HG02642 (cell line): ENCODE measurements around the gene CEP128.

Experiments used
- ATAC-seq: cut with Tn5 transposase; IDR thresholded peaks from one replicate; pipeline ENCODE4 v1.9.1; 2021; ENCODE audit warnings: mild to moderate bottlenecking; ENCODE audit not compliant: unreplicated experiment, poor library complexity

Gene CEP128

DNA sequence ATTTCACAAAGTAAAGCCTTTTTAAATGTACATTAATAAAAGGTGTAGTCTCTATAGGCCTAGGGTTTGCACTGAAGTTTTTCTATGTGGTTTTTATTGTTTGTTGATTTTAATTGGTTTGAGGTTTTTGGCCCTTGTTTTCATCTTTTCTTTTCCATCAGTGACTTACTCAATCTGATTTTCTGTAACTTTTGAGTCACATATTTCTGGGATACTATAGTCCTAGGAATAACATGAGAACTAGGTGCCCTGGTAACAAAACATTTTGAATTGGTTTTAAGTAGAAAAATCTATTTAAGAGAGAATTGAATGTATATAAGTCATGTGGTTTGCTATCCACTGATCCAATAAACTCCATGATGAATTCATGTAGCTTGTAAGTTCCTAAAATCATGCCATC, 311.9 kb downstream of the CEP128 start:
- no peak for ATAC-seq

DNA sequence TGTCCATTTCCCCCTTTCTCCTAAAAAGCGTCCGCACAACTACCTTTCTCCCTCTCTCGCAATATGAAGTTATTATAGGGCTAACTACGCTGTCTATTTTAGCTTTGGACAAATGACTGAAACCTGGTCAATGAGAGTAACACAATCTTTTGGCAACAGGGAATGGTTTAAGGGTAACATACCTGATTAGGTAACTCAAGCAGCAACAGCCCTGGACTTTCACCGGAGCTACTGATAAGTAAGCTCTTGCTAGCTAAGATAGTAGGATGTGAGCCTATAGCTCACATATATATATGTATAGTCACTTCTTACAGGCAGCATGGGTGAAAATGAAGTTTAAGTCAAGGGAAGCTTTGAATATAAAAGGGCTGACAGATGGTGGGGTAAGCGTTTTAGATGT, 313.0 kb downstream of the CEP128 start:
- ATAC-seq: no peak

DNA sequence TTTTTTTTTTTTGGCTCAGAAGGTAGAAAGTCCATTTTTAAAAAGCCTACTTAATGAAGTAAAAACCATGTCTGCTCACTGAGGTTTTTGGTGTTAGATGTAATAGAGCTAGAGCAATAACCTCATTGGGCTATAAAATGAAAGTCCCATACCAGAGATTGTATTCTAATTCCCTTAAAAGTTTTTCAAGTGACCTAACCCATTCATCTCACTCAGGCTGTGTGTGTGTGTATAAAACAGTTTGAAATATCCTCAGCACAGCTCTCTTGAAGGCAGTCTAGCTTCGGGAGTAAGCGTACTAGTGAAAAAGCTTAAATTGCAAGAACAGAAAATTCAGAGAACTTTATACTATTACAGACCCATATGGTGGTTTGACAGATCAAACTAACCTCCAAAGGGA, 313.8 kb downstream of the CEP128 start:
- ATAC-seq: no peak

GRCh38 chr14:80624581-80624980, 317.0 kb downstream of the CEP128 start:
- no peak for ATAC-seq

DNA sequence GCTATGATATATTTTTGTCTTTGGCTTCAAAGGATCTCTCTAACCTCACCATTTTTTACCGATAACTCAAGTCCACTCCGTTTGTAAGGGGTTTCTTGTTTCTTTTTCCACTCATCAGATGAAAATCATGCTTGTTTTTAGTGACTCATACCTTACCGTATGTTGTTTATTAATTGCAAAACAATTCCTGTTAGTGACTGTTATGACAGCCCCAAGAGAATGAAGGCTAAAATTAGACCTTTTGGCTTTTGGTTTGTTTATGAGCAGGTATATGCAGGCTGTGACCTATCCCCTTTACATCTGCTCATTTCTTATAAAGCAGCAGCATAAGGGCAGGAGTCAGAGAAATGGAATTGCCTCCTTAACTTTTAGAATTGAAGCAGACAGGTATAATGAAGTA, 319.8 kb downstream of the CEP128 start:
- peak; percentile 78 for ATAC-seq

DNA sequence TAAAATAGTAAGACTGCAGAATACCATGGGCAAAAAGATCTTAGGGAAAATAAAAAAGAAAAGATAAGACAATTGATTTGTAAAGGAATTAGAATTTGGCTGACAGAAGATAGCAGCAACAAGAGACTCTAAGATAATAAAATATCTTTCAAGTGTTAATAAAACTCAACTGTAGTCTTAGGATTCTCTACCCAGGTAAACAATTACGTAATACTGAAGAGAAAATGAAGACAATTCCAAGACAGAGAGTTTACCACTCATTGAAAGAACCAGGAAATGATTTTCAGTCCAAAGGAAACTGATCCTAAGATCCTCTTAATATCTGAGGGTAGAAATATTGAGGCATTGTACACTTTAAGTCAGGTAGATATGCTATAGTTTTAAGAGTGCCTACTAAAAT, 321.1 kb downstream of the CEP128 start:
- ATAC-seq: no peak

- no peak for ATAC-seq
These were observed 322.7 kb downstream of the CEP128 start for GRCh38 chr14:80618751-80619329.

DNA sequence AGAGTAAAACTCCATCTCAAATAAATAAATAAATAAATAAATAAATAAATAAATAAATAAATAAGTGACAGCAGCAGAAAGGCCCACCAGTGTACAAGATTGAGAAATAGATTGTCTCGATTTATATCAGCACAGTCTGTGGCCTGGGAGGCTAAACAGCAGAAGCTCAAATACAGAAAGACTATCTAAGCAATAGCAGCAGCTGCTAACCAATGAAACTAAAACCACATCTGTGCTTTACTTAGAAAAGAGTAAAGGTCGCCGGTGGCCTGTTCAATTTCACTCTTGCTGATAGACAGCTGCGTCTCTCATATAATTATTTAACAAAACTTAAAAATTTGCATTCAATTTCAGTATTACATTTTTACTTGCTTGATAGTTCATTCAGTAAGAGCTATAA, 325.7 kb downstream of the CEP128 start:
- peak; percentile 94 for ATAC-seq

- no peak for ATAC-seq
These were observed 332.5 kb downstream of the CEP128 start for GRCh38 chr14:80609055-80609454.

GRCh38 chr14:80608563-80608962, 333.0 kb downstream of the CEP128 start:
- no peak for ATAC-seq

GRCh38 chr14:80607430-80608190, 333.9 kb downstream of the CEP128 start:
- ATAC-seq: no peak

DNA sequence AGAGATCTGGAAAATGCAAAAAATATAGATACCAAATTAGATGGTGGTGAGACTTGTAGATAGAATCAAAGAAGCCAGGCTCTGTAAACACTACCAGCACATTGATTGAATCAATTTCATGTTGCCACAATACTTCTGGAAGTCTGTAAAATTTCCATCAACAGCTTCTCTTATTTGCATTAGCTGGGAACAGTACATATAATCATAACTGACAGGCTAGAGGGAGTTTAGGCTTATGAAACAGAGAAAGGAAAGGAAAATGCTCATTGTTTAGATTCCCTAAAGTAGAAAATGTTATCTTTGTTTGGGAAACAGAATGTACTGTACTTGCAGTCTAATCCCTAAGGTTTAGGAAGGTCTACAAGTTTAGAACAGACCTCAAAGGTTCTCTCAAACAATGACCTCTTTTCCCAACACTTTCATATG, 335.2 kb downstream of the CEP128 start:
- ATAC-seq: no peak

DNA sequence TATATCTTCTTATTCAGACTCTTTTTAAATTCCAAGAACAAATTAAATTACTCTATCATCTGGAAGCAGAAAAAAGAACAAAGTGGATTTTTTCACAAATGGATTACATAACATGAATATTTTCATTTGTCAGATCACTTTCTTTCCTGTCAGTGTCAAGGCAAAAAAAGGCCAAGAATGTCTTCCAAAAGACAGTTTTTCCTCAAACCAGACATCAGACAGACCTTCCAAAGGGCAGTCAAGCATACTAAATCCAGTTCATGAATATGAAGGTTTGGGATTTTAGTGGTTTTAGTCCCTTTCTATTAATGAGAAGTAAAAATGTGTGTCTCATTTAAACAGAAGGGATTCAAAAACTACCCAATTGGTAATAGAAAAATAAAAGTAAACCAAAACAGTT, 336.0 kb downstream of the CEP128 start:
- no peak for ATAC-seq

DNA sequence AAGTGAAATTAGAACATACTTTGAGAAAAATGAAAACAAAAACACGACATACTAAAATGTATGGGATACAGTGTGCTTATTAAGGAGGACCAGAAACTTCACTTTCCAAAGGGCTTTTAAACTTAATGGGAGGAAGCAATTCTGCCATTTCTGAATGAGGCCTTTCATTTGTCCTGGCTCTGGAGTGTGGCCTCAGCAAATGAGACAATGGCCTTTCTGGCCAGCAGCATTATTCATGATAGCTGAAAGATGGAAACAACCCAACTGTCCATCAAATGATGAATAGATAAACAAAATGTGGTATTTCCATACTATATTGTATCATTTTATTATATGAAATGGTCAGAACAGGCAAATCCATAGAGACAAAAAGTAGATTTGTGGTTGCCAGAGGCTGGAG, 338.6 kb downstream of the CEP128 start:
- no peak for ATAC-seq

- peak; percentile 97 for ATAC-seq
These were observed 354.3 kb downstream of the CEP128 start for GRCh38 chr14:80587096-80587724.

DNA sequence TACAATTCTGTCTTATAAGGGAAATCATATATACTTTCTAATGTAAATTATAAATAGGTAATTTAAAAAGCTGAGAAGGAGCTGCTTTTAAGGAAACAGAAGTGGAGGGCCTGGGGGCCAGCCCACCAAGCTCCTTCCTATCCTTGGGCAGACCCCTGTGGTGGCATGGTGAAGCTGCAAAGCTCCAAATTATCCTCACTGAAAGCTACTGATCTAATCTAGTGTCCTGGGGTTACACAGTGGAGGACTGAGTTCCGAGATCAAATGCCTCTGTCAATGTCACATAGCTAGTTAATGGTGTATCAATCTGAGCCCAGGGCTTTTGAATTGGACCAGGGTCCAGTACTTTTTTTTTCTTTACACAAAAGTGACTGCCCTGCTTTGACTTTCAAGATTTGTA, 355.4 kb downstream of the CEP128 start:
- no peak for ATAC-seq

- no peak for ATAC-seq
These were observed 356.1 kb downstream of the CEP128 start for GRCh38 chr14:80585506-80585835.

GRCh38 chr14:80584744-80585505, 356.6 kb downstream of the CEP128 start:
- ATAC-seq: no peak

DNA sequence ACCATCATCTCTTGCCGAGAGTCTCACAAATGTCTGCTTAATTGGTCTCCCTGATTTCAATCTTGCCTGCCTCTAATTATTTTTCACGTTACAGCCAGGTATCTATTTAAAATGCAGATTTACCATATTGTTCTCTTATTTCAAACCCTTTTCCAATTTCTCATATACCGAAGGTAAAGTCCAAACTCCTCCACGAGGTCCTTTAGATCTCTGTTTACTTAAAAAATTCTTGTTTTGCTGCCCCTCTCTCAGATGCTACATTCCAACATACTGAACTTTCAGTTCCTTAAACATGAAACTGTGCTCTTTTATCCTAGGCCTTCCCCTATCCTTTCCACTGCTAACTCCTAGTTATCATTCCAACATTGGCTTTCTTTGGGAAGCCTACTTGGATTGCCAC, 363.9 kb downstream of the CEP128 start:
- no peak for ATAC-seq

DNA sequence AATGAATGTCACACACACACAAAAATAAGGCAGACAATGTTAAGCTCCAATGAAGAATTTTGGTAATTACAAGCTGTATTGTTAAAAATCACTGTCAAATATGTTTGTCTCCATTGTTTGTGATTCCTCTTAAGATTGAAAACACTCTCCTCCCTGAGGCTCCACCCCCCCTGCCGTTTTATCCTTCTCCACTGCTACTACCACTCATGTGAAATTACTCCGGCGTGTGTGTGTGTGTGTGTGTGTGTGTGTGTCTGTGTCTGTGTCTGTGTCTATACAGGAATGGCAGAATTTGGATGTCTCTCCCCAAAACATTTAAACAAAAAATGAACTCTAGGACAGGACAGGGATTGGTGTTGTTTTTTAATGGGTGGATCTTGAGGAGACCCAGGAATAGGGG, 365.1 kb downstream of the CEP128 start:
- no peak for ATAC-seq

DNA sequence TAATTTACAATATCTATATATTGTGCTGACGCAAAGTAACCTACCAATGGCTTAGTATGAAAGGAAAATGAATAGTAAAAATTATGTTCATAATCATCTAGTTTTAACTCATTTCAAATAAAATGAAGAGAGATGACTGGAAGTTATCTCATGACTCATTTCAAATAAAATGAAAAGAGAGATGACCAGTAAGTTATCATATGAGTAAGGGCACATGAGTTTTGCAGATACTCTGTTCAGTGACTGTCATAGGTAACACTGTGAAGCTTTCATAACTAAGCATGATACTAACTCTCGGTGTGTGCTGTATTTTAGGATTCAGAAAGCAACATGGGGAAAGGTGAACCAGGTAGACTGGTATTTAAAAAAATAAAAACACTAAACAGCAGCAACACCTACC, 365.8 kb downstream of the CEP128 start:
- ATAC-seq: peak; percentile 55
